Neuron (in vitro differentiated cells): ENCODE measurements around the gene KIR2DL4.
"Not testable (repeated sequence)": the region's sequence is repeated elsewhere in the genome, so short reads cannot be mapped to it uniquely, and the experiment has no call there.

Experiments used
- H2AFZ ChIP-seq: one replicate; pipeline ENCODE4 v1.6.1; 2013; ENCODE audit warnings: low read depth, mild to moderate bottlenecking, inconsistent platforms, low read length, moderate library complexity
- H3K27me3 ChIP-seq: one replicate; pipeline ENCODE4 v1.6.1; 2013; ENCODE audit warnings: low read length; ENCODE audit not compliant: insufficient read depth
- H3K36me3 ChIP-seq: one replicate; pipeline ENCODE4 v1.6.1; 2013; ENCODE audit warnings: low read length; ENCODE audit not compliant: insufficient read depth
- H3K4me1 ChIP-seq: one replicate; pipeline ENCODE4 v1.6.1; 2013; ENCODE audit warnings: low read length; ENCODE audit not compliant: insufficient read depth
- H3K4me3 ChIP-seq: 2 replicates; pipeline ENCODE4 v1.5.1; 2013; ENCODE audit warnings: mild to moderate bottlenecking, low read length, moderate library complexity
- H3K9me3 ChIP-seq: one replicate; pipeline ENCODE4 v1.6.1; 2013; ENCODE audit warnings: low read length

KIR2DL4 gene

GRCh38 chr19:54803410-54803809 lies at the start of gene KIR2DL4:
Gene KIR2DL4, plus strand, starts transcription at chr19:54803610. Its CDS starts 42 bp downstream, at chr19:54803652.
- no peaks in the 10 kb centered on the region for H3K4me1 ChIP-seq
- H2AFZ ChIP-seq = no peak within 1 kb of the TSS
- H3K4me3 ChIP-seq = no peak within 1 kb of the TSS
- peaks cover 3% of the 10 kb centered on the region for H3K9me3 ChIP-seq
- no peaks in the 10 kb centered on the region for H3K36me3 ChIP-seq
- no peaks in the 10 kb centered on the region for H3K27me3 ChIP-seq

GRCh38 chr19:54756204-54757110 lies 47.0 kb upstream of the KIR2DL4 start:
- not testable (repeated sequence) for H2AFZ ChIP-seq, H3K36me3 ChIP-seq, H3K27me3 ChIP-seq, H3K4me3 ChIP-seq, H3K4me1 ChIP-seq, H3K9me3 ChIP-seq

GRCh38 chr19:54758577-54758976 lies 44.8 kb upstream of the KIR2DL4 start:
- not testable (repeated sequence) for H3K4me1 ChIP-seq, H2AFZ ChIP-seq, H3K4me3 ChIP-seq, H3K9me3 ChIP-seq, H3K27me3 ChIP-seq, H3K36me3 ChIP-seq

- not testable (repeated sequence) for H2AFZ ChIP-seq, H3K9me3 ChIP-seq, H3K4me3 ChIP-seq
These were observed 39.2 kb upstream of the KIR2DL4 start for GRCh38 chr19:54764219-54764618.

GRCh38 chr19:54766464-54766863 lies 36.9 kb upstream of the KIR2DL4 start:
- H3K9me3 ChIP-seq, H3K27me3 ChIP-seq, H3K36me3 ChIP-seq, H3K4me3 ChIP-seq, H3K4me1 ChIP-seq, H2AFZ ChIP-seq: not testable (repeated sequence)

More at GRCh38 chr19:54764219-54764618, 39.2 kb upstream of the KIR2DL4 start:
- not testable (repeated sequence) for H3K27me3 ChIP-seq, H3K4me1 ChIP-seq, H3K36me3 ChIP-seq

GRCh38 chr19:54769646-54770045 lies 33.8 kb upstream of the KIR2DL4 start, which contains the start of gene KIR2DL1:
Gene KIR2DL1, plus strand, starts transcription at chr19:54769793. Its CDS starts 58 bp downstream, at chr19:54769851.
- H3K9me3 ChIP-seq, H3K4me1 ChIP-seq, H2AFZ ChIP-seq, H3K27me3 ChIP-seq, H3K4me3 ChIP-seq, H3K36me3 ChIP-seq: not testable (repeated sequence)

GRCh38 chr19:54770511-54770910 lies 32.9 kb upstream of the KIR2DL4 start:
- not testable (repeated sequence) for H3K4me1 ChIP-seq, H3K27me3 ChIP-seq, H3K4me3 ChIP-seq, H3K36me3 ChIP-seq, H2AFZ ChIP-seq, H3K9me3 ChIP-seq

GRCh38 chr19:54771018-54771960 lies 32.1 kb upstream of the KIR2DL4 start:
- not testable (repeated sequence) for H3K9me3 ChIP-seq, H3K36me3 ChIP-seq, H3K27me3 ChIP-seq, H3K4me3 ChIP-seq, H3K4me1 ChIP-seq, H2AFZ ChIP-seq

- H3K36me3 ChIP-seq, H3K27me3 ChIP-seq, H3K4me3 ChIP-seq, H3K4me1 ChIP-seq, H2AFZ ChIP-seq, H3K9me3 ChIP-seq: not testable (repeated sequence)
These were observed 30.7 kb upstream of the KIR2DL4 start for GRCh38 chr19:54772666-54773065.

GRCh38 chr19:54775095-54775815 lies 28.2 kb upstream of the KIR2DL4 start:
- not testable (repeated sequence) for H3K4me3 ChIP-seq, H2AFZ ChIP-seq

GRCh38 chr19:54775830-54776229 lies 27.6 kb upstream of the KIR2DL4 start:
- not testable (repeated sequence) for H3K4me1 ChIP-seq, H3K36me3 ChIP-seq, H3K4me3 ChIP-seq, H2AFZ ChIP-seq, H3K27me3 ChIP-seq, H3K9me3 ChIP-seq

More at GRCh38 chr19:54775095-54775815, 28.2 kb upstream of the KIR2DL4 start:
- H3K27me3 ChIP-seq, H3K36me3 ChIP-seq, H3K9me3 ChIP-seq, H3K4me1 ChIP-seq: not testable (repeated sequence)

- not testable (repeated sequence) for H3K4me1 ChIP-seq, H3K27me3 ChIP-seq, H2AFZ ChIP-seq, H3K36me3 ChIP-seq, H3K9me3 ChIP-seq, H3K4me3 ChIP-seq
These were observed 25.6 kb upstream of the KIR2DL4 start for GRCh38 chr19:54777851-54778250.

- not testable (repeated sequence) for H2AFZ ChIP-seq, H3K36me3 ChIP-seq, H3K27me3 ChIP-seq, H3K4me3 ChIP-seq, H3K9me3 ChIP-seq, H3K4me1 ChIP-seq
These were observed 24.5 kb upstream of the KIR2DL4 start for GRCh38 chr19:54778896-54779295.
